IPS-18c (cell line): Measurements from ENCODE around the gene ARPC1A.
"Not testable (repeated sequence)": the region's sequence is repeated elsewhere in the genome, so short reads cannot be mapped to it uniquely, and the experiment has no call there.

Experiments used
- H3K4me3 ChIP-seq: 2 replicates; pipeline ENCODE4 v1.7.0; 2013; ENCODE audit warnings: low read depth, mild to moderate bottlenecking, low read length, moderate library complexity; ENCODE audit not compliant: insufficient read depth
- H3K9me3 ChIP-seq: one replicate; pipeline ENCODE4 v1.6.1; 2013; ENCODE audit warnings: mild to moderate bottlenecking, low read length, moderate library complexity; ENCODE audit not compliant: control insufficient read depth, insufficient read depth

The ARPC1A gene

DNA sequence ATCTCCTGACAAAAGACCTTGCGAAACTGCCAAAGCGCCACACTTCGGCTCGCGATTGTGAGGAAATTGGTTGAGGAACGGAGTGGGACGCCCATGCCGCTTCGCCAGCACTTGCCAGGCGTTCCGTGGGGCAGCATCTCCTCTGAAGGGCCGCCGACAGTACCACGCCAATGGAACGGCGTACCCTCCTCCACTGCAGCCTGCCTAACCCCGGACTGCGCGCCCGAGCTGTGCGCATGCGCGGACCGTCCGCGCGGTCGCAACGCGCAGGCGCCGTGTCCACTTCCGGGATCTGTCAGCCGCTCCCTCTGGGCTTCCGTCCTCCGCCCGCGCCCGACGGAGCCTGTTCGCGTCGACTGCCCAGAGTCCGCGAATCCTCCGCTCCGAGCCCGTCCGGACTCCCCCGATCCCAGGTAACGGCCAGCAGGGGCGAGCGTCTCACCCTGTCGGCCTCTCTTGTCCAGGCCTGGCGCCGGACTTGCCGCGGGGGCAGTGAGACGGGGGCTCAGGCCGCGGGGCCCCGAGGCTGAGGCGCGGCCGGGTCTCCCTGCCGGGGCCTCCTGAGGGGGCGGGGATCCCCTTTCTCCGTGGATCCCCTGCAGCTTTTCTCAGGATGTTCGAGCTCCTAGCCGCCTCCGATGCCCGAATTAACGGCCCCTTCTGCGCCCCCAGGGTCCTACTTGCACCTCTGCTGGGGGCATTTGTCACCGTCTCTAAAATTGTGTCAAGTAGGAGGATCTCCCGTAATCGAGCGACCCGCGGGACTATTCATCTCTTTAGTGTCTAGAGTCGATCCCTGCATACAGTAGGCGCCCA is at the start of gene ARPC1A:
Gene ARPC1A, plus strand, starts transcription at position 307 of the 816 bp plus-strand sequence. CDS start 7,456 bp downstream, outside the sequence.
- Histone ChIP-seq H3K4me3 (peak within 1 kb of the TSS; percentile 98), H3K9me3 (no peaks in the 10 kb centered on the region)

DNA sequence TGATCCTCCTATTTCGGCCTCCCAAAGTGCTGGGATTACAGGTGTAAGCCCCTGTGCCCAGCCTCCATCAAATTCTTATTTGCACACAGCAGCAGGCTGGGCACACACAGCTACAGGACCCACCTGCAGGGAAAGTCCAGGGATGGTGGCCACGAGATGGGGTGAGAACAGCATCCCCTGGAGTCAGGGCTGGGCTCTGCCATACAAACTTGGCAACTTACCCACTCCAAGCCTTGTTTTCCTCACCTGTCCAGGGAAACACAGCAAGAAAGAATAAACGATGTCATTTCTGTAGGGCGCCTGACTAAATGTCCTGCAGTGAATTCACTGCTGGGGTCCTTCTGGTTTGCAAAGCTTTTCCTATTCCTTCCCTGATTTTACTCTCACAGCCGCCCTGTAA is 47.5 kb upstream of the ARPC1A start:
- no peaks in the 10 kb centered on the region for H3K9me3 ChIP-seq
- no peak overlapping the region for H3K4me3 ChIP-seq

DNA sequence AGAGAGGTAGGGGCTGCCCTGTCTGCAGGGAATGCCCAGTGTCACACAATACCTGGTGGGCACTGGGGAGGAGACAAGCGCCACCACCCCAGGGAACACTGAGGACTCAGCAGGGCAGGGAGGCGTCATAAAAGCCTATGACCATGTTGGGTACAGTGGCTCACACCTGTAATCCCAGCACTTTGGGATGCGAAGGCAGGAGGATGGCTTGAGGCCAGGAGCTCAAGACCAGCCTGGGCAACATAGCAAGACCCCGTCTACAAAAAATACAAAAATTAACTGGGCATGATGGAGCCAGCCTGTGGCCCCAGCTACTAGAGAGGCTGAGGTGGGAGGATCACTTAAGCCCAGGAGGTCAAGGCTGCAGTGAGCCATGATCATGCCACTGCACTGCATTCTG is 41.5 kb upstream of the ARPC1A start:
- not testable (repeated sequence) for H3K4me3 ChIP-seq, H3K9me3 ChIP-seq

DNA sequence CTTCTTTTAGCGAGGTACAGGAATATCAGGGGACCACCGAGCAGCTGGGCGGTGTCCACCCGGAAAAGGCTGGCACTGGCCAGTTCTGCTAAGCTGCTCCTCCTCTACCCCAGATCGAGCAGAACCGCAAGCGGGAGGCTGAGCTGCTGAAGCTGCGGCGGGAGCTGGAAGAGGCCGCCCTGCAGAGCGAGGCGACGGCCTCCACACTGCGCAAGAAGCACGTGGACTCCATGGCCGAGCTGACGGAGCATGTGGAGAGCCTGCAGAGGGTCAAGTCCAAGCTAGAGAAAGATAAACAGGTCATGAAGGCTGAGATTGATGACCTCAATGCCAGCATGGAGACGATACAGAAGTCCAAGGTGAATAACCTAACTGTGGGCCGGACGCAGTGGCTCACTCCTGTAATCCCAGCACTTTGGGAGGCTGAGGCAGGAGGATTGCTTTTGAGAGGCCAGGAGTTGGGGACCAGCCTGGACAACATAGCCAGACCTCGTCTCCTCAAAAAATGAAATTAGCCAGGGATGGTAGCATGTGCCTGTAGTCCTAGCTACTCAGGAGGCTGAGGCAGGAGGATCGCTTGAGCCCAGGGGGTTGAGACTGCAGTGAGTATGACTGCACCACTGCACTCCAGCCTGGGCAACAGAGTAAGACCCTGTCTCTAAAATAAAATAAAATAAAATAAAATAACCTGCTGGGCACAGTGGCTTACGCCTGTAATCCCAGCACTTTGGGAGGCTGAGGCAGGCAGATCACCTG is 37.7 kb upstream of the ARPC1A start:
- Histone ChIP-seq H3K9me3 (no peaks in the 10 kb centered on the region), H3K4me3 (no peak overlapping the region)

DNA sequence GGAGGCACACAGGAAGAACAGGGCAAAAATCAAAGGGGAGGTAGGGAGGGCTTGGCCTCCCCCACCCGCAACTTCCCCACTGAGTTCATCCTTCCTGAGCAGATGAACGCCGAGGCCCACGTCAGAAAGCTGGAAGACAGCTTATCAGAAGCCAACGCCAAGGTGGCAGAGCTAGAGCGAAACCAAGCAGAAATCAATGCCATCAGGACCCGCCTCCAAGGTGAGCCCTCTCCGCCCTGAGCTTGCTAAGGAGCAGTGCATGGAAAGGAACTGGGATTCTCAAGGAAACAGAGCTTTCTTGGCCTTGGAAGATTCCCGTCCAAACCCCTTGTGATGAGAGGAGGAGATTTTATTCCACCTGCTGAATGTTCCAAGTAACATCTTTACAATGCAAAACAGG is 36.5 kb upstream of the ARPC1A start:
- Histone ChIP-seq H3K9me3 (no peaks in the 10 kb centered on the region), H3K4me3 (no peak overlapping the region)

DNA sequence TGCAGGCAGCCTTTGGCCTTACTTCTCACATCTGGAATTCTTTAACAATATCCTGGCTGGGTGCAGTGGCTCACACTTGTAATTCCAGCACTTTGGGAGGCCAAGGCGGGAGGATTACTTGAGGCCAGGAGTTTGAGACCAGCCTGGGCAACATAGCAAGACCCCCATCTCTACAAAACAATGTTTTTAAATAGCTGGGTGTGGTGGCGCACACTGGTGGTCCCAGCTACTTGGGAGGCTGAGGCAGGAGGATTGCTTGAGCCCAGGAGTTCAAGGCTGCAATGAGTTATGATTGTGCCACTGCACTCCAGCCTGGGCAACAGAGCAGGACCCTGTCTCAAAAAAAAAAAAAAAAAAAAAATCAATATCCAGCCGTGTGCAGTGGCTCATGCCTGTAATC is 35.5 kb upstream of the ARPC1A start:
- not testable (repeated sequence) for H3K4me3 ChIP-seq, H3K9me3 ChIP-seq

DNA sequence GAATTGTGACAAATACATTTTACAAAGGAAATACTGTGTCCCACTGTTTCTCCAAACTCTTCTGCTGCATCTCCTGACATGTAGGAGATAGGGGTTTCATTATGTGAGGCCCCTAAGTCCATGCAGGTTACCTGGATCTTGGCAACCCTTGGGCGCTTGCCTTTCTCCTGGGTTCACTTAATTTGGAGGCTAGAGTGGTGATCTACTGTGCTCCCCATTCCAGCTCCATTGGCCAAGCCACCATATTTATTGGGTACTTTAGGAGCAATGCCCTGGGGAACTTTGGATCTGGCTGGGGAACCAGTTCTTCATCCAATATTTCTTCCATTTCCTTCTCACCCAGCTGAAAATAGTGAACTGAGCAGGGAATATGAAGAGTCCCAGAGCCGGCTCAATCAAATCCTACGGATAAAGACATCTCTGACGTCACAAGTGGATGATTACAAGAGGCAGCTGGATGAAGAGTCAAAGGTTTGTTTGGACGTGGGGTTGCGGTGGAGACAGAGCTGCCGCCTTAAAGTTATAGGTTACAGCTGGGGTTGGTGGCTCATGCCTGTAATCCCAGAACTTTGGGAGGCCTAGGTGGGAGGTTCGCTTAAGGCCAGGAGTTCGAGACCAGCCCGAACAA is 34.6 kb upstream of the ARPC1A start:
- H3K9me3 ChIP-seq = no peaks in the 10 kb centered on the region
- no peak overlapping the region for H3K4me3 ChIP-seq

DNA sequence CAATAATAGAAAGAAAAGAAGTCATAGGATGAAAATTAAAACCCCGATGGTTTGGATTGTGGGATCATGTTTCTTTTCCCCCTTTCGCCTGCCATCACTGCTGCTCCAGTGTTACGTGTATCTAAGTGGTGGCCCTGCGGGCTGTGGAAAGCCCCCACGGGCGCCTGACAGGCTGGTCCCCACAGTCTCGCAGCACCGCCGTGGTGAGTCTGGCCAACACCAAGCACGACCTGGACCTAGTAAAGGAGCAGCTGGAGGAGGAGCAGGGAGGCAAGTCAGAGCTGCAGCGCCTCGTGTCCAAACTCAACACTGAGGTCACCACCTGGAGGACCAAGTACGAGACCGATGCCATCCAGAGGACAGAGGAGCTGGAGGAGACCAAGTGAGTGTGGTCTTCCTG is 33.6 kb upstream of the ARPC1A start:
- no peak overlapping the region for H3K4me3 ChIP-seq
- no peaks in the 10 kb centered on the region for H3K9me3 ChIP-seq

DNA sequence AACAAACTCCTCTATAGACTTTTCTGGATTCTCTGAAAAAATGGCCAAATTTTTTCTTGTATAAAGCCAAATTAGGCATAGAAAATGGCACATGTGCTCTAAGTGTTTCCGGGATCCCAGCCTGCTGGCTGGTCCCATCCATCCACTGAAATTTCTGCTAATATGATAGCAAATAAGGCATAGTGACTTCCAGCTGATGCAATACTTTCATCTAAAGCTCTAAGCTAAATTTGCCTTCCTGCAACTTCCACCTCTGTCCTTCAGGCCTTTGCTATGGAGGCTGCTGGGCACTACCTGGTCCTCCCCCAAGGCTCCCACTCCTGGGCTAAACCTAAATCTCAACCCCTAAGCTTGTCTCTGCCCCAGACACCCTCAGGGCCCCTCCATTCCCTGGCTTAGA is 32.5 kb upstream of the ARPC1A start:
- Histone ChIP-seq H3K4me3 (no peak overlapping the region), H3K9me3 (no peaks in the 10 kb centered on the region)

DNA sequence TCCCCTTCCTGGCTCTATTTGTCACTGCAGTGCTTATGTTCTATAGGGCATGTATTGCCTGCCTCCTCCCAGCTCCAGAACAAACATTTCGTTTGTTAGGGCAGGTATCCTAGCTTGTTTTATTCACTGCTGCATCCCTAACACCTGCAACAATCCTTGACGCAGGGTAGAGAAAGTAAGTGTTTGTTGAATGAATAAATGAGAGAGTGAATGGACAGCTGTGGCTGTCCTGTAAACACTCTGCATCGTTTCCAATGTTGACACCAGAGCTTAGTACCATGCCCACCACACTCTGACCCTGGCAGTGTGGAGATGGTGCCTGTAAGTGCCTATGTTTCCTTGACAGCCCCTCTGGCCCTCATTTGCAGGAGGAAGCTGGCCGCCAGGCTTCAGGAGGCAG is 32.0 kb upstream of the ARPC1A start:
- Histone ChIP-seq H3K9me3 (no peaks in the 10 kb centered on the region), H3K4me3 (no peak overlapping the region)

DNA sequence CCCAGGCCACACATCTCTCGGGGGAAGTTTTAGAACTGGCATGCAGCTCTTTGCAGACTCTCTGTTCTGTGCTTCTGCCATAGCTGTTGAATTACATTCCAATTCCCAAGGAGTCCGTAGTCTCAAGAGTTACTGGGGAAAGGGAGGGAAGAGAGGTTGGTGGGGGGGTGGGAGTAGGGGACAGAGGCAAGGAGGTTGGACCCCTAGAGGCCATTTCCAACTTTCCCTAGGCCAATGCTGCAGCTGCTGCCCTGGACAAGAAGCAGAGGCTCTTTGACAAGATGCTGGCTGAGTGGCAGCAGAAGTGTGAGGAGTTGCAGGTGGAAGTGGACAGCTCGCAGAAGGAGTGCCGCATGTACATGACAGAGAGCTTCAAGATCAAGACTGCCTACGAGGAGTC is 29.2 kb upstream of the ARPC1A start:
- Histone ChIP-seq H3K9me3 (no peaks in the 10 kb centered on the region), H3K4me3 (no peak overlapping the region)

DNA sequence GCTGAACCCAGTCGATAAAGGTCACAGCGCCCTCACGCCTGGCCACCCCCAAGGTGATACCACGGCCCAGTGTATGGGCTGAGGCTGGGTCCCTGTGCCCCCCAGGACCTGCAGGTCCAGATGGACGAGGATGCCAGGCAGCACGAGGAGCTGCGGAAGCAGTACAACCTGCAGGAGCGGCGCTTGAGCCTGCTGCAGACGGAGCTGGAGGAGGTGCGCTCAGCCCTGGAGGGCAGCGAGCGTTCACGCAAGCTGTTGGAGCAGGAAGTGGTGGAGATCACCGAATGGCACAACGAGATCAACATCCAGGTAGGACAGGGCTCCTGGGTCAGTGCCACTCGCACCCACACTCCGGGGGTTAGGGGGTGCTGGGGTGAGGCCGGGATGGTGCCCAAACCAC is 24.2 kb upstream of the ARPC1A start:
- no peak overlapping the region for H3K4me3 ChIP-seq
- no peaks in the 10 kb centered on the region for H3K9me3 ChIP-seq

DNA sequence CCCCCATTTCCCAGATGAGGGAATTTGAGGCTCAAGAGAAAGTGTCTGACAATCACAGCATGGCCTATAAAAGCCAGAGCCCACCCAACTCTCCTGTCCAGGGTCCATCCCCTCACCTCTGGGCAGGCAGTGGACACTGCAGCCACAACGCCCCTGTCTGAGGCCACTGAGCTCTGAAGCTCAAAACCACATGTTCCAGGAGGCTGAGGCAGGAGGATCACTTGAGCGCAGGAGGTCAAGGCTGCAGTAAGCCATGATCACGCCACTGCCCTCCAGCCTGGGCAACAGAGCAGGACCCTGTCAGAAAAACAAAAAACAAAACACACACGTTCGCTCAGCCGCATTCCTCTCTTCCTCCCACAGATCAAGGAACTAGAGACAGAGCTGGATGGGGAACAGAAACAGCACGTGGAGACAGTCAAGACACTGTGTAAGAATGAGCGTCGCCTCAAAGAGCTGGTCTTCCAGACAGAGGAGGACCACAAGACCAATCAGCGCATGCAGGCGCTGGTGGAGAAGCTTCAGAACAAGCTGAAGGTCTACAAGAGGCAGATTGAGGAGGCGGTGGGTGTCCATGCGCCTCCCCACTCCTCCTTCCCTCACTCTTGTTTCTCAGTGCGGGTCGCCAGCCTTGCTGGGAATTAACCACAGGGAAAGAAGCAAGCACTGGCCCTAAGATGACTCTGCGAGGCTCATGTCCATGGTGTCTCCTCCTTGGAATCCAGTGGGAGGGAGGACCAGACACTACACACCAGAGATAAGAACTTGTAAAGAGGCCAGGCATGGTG is 20.0 kb upstream of the ARPC1A start:
- H3K9me3 ChIP-seq = no peaks in the 10 kb centered on the region
- no peak overlapping the region for H3K4me3 ChIP-seq

DNA sequence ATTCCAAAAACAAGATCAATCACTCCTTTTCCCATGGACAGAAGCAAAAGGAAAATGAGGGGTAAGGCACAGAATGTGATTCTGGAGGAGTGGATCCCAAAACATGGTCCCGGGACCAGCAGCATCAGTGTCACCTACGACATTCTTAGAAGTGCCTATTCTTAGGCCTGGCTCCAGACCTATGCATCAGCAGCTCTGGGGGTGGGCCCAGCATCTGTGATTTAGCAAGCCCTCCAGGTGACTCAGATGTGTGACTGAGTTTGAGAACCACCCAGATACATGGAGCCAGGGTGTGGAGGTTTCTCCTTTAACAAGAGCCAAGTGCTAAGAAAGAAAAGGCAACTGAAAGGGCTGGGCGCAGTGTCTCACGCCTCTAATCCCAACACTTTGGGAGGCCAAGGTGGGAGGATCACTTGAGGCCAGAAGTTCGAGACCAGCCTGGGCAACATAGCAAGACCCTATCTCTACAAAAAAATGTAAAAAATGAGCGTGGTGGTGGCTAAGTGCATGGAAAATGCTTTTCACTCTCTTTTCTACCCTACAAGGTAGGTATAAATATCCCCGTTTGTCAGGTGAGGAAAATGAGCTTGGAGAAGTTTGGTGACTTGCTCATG is 17.1 kb upstream of the ARPC1A start:
- Histone ChIP-seq H3K9me3 (no peaks in the 10 kb centered on the region), H3K4me3 (no peak overlapping the region)

DNA sequence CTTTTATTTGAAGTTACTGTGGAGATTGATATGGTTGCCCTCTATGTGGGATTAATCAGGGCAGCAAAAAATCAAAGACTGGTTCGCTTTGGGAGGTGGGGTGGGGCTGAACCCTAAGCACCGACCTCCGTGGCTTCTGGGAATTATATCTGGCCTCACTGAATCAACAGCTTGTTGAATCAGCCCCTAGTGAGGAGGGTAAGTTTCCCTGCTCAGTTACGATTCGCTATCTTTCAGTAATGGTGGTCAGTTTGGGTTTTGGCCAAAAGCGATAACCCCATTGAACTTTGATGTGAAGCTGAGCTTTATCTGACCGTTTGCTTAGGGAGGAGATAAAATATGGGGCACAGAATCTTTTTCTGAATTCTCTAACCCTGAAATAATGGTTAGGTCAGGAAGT is 16.6 kb upstream of the ARPC1A start:
- Histone ChIP-seq H3K9me3 (no peaks in the 10 kb centered on the region), H3K4me3 (no peak overlapping the region)

DNA sequence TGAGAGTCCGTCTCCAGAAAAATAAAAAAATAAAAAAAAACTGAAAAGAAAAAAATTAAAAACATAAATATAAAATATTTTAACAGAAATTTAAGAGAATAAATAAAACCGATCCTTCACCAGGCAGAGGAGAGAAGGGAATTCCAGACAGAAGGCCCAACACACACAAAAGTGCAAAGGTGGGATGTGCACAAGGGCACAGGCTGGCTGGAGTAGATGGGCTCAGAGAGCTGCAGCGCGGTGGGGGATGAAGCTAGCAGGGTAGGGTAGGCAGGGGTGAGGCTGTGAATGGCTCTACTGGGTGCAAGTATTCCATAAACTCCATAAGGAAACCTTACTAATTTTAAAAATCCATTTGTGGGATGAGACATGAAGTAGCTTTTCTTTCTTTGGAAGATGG is 15.7 kb upstream of the ARPC1A start:
- H3K9me3 ChIP-seq = no peaks in the 10 kb centered on the region
- no peak overlapping the region for H3K4me3 ChIP-seq

DNA sequence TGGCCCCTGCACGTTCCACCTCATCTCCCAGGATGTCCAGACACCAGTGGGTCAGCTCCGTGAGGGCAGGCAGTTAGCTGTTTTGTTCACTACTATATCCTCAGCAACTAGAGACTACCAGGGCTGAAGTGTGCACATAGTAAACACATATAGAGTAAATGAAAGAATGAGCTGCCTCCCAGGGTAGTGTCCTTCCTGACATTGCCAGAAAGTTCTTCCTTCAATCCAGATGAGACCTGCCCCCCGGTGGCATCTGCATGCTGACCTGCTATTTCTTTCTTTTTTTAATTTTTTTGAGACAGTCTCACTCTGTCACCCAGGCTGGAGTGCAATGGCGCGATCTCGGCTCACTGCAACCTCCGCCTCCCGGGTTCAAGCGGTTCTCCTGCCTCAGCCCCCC is 14.0 kb upstream of the ARPC1A start:
- H3K9me3 ChIP-seq = no peaks in the 10 kb centered on the region
- H3K4me3 ChIP-seq = no peak overlapping the region
